Raji (cell line): ENCODE measurements around the gene ACAP2.

ENCODE experiments used
- POLR2A ChIP-seq: IDR thresholded peaks from 2 replicates; pipeline ENCODE4 v1.6.1; 2011; ENCODE audit warnings: low read depth, low read length, control low read depth; ENCODE audit not compliant: insufficient read depth

The ACAP2 gene

GRCh38 chr3:195261925-195262324 lies 180.9 kb downstream of the ACAP2 start:
- no peak for TF ChIP-seq POLR2A

- no peak for TF ChIP-seq POLR2A
Measured at GRCh38 chr3:195260280-195260905, 182.4 kb downstream of the ACAP2 start.

- no peak for TF ChIP-seq POLR2A
Measured at GRCh38 chr3:195259475-195260279, 183.1 kb downstream of the ACAP2 start.

- no peak for TF ChIP-seq POLR2A
Measured at GRCh38 chr3:195259154-195259474, 183.7 kb downstream of the ACAP2 start.

- no peak for TF ChIP-seq POLR2A
Measured at GRCh38 chr3:195258449-195259153, 184.2 kb downstream of the ACAP2 start.

GRCh38 chr3:195257454-195258448 lies 185.1 kb downstream of the ACAP2 start:
- TF ChIP-seq POLR2A, result no peak

GRCh38 chr3:195256639-195257453 lies 186.0 kb downstream of the ACAP2 start:
- TF ChIP-seq POLR2A, result no peak

- TF ChIP-seq POLR2A, result no peak
Measured at GRCh38 chr3:195255571-195256501, 187.0 kb downstream of the ACAP2 start.

- TF ChIP-seq POLR2A, result no peak
Measured at GRCh38 chr3:195255176-195255500, 187.7 kb downstream of the ACAP2 start.

- no peak for TF ChIP-seq POLR2A
Measured at GRCh38 chr3:195254454-195255175, 188.2 kb downstream of the ACAP2 start.

- TF ChIP-seq POLR2A, result no peak
Measured at GRCh38 chr3:195253923-195254432, 188.8 kb downstream of the ACAP2 start.

- TF ChIP-seq POLR2A, result no peak
Measured at GRCh38 chr3:195251336-195252065, 191.3 kb downstream of the ACAP2 start.
